ENCODE measurements around the gene COMMD7. TPM values are rescaled to one million over a fixed set of nuclear protein-coding genes. Genes with fewer than 3 reads are reported as not detected.

COMMD7 gene
- total RNA-seq, 1 experiment from 2014 or later = 66.1 TPM

DNA sequence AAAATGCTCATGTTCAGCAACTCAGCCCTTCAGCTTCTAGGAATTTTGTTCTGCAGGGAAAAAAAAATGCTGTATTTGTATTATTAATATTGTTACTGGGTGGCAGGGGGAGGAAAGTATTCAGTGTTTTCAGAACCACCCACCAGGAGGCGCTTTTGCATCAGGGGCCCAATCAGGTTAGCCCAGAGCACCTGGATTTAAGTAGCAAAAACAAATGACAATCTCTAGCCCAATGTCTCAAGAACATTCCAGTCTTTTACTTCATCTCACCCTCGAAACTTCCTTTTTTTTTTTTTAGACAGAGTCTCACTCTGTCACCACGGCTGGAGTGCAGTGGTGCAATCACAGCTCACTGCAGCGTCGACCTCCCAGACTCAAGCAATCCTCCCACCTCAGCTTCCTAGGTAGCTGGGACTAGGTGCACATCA is 68.9 kb downstream of the COMMD7 start:
- Histone ChIP-seq H2AK5ac (ENCODE audit: insufficient read length, low read length) (no peak overlapping the region), H4K8ac (replicated peaks; ENCODE audit: insufficient read length, low read depth, low read length) (no peak overlapping the region), H3K79me1 (ENCODE audit: insufficient read depth, low read depth, low read length, poor library complexity, severe bottlenecking) (no peaks in the 10 kb centered on the region), H3K23ac (ENCODE audit: insufficient read length, low read depth, low read length) (no peak overlapping the region), H3K27ac (ENCODE audit: insufficient read length, low read depth, low read length) (no peak overlapping the region), H3K14ac (ENCODE audit: insufficient read depth, low read length) (no peak overlapping the region), H3T11ph (ENCODE audit: low read length) (no peak overlapping the region), H3K18ac (ENCODE audit: insufficient read length, low read depth, low read length) (no peak overlapping the region), H2BK12ac (ENCODE audit: insufficient read length, low read depth, low read length) (no peak overlapping the region), H3K4me1 (ENCODE audit: insufficient read depth, low read length) (no peaks in the 10 kb centered on the region), H3K4me2 (ENCODE audit: insufficient read depth, insufficient read length, low read length) (no peak overlapping the region), H2BK120ac (ENCODE audit: low read depth, low read length, poor library complexity, severe bottlenecking) (no peak overlapping the region), H3K79me2 (ENCODE audit: insufficient read depth, low read length) (no peaks in the 10 kb centered on the region), H2BK15ac (ENCODE audit: low read depth, low read length) (no peak overlapping the region), H3K4ac (ENCODE audit: low read depth, low read length) (no peak overlapping the region), H4K5ac (ENCODE audit: insufficient read length, low read depth, low read length) (no peak overlapping the region), H2BK5ac (ENCODE audit: insufficient read length, low read length) (no peak overlapping the region), H2BK20ac (ENCODE audit: low read depth, low read length, poor library complexity, severe bottlenecking) (no peak overlapping the region), H3K27me3 (ENCODE audit: insufficient read depth, low read length) (no peaks in the 10 kb centered on the region), H3K9ac (ENCODE audit: extremely low read depth, insufficient read length, low read length) (no peak overlapping the region), H3K23me2 (ENCODE audit: insufficient read length, low read depth, low read length, poor library complexity, severe bottlenecking) (no peaks in the 10 kb centered on the region), H3K9me3 (ENCODE audit: control insufficient read depth, low read depth, low read length) (no peaks in the 10 kb centered on the region), H3K56ac (ENCODE audit: insufficient read length, low read depth, low read length) (no peak overlapping the region), H4K91ac (ENCODE audit: insufficient read length, low read depth, low read length) (no peak overlapping the region), H2AFZ (ENCODE audit: low read length) (no peak overlapping the region), H4K20me1 (ENCODE audit: control insufficient read depth, insufficient read depth, insufficient read length) (no peaks in the 10 kb centered on the region)
- TF ChIP-seq, protein P1, sequence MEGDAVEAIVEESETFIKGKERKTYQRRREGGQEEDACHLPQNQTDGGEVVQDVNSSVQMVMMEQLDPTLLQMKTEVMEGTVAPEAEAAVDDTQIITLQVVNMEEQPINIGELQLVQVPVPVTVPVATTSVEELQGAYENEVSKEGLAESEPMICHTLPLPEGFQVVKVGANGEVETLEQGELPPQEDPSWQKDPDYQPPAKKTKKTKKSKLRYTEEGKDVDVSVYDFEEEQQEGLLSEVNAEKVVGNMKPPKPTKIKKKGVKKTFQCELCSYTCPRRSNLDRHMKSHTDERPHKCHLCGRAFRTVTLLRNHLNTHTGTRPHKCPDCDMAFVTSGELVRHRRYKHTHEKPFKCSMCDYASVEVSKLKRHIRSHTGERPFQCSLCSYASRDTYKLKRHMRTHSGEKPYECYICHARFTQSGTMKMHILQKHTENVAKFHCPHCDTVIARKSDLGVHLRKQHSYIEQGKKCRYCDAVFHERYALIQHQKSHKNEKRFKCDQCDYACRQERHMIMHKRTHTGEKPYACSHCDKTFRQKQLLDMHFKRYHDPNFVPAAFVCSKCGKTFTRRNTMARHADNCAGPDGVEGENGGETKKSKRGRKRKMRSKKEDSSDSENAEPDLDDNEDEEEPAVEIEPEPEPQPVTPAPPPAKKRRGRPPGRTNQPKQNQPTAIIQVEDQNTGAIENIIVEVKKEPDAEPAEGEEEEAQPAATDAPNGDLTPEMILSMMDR (conservative IDR thresholded peaks at IDR 0.05) = peak; percentile 96
- no peak for DNase-seq
- WGBS (ENCODE audit: extremely low coverage, insufficient read length, low lambda C conversion rate) = no CpG with 5 or more reads among the region's 5 CpGs
- Mint-ChIP-seq H3K4me1 (peaks cover 33 to 46% of the 10 kb centered on the region in 2 experiments), H3K36me3 (ENCODE audit: insufficient read depth in 1 of 3, low read depth in 3 of 3) (no peaks in the 10 kb centered on the region), H3K4me3 (no peak overlapping the region; a peak in 1 of 5 replicates), H3K27me3 (ENCODE audit: low read depth) (no peaks in the 10 kb centered on the region), H3K27ac (peak overlapping the region; percentile 22 to 62 (median 23); a peak in 3 of 7 replicates), H3K9me3 (no peaks in the 10 kb centered on the region)
